Tibial nerve (tissue), 3 donors: ENCODE results near the gene PLP2.

Experiments
- CTCF ChIP-seq, 5 experiments: fragments of 200-600 bp in 3 of 5; fragments of 450-650 bp in 2 of 5; sonication (generic) in 3 of 5; IDR thresholded peaks; one replicate each; pipeline ENCODE4 v1.5.1; 2016 to 2019; ENCODE audit warnings: antibody characterized with exemption in 5 of 5, mild to moderate bottlenecking in 3 of 5, moderate library complexity in 2 of 5
- POLR2A ChIP-seq, 2 donors: fragments of 450-650 bp; IDR thresholded peaks; one replicate each; pipeline ENCODE4 v1.6.1; 2017; ENCODE audit warnings: antibody characterized with exemption in 2 of 2, mild to moderate bottlenecking in 2 of 2, moderate library complexity in 2 of 2

GRCh38 chrX:49137492-49137891 lies 34.2 kb upstream of the PLP2 start:
- TF ChIP-seq CTCF (IDR thresholded peaks at IDR 0.05) (no peak), POLR2A (IDR thresholded peaks at IDR 0.05) (no peak)
